IPS-18c (cell line): ENCODE data around the gene KRTAP27-1.

ENCODE experiments used
- H3K4me3 ChIP-seq: 2 replicates; pipeline ENCODE4 v1.7.0; 2013; ENCODE audit warnings: low read depth, mild to moderate bottlenecking, low read length, moderate library complexity; ENCODE audit not compliant: insufficient read depth
- H3K9me3 ChIP-seq: one replicate; pipeline ENCODE4 v1.6.1; 2013; ENCODE audit warnings: mild to moderate bottlenecking, low read length, moderate library complexity; ENCODE audit not compliant: control insufficient read depth, insufficient read depth

KRTAP27-1 gene

GRCh38 chr21:30337276-30337744, at the start of gene KRTAP27-1:
KRTAP27-1 (minus strand) TSS chr21:30337694; CDS start chr21:30337668, 26 bp downstream.
- H3K4me3 ChIP-seq: no peak within 1 kb of the TSS
- no peaks in the 10 kb centered on the region for H3K9me3 ChIP-seq

GRCh38 chr21:30382201-30382600, 44.7 kb upstream of the KRTAP27-1 start:
- Histone ChIP-seq H3K9me3 (no peaks in the 10 kb centered on the region), H3K4me3 (no peak overlapping the region)

GRCh38 chr21:30372139-30372770, 34.8 kb upstream of the KRTAP27-1 start, which contains the start of gene KRTAP13-2:
KRTAP13-2 (minus strand) TSS chr21:30372271; CDS start chr21:30372213, 58 bp downstream.
- no peaks in the 10 kb centered on the region for H3K9me3 ChIP-seq
- H3K4me3 ChIP-seq: no peak within 1 kb of the TSS

GRCh38 chr21:30355906-30356305, 18.4 kb upstream of the KRTAP27-1 start:
- no peaks in the 10 kb centered on the region for H3K9me3 ChIP-seq
- H3K4me3 ChIP-seq: no peak overlapping the region

GRCh38 chr21:30354308-30355005, 17.0 kb upstream of the KRTAP27-1 start:
- Histone ChIP-seq H3K4me3 (no peak overlapping the region), H3K9me3 (no peaks in the 10 kb centered on the region)

- H3K4me3 ChIP-seq: no peak overlapping the region
- no peaks in the 10 kb centered on the region for H3K9me3 ChIP-seq
Observed at GRCh38 chr21:30351534-30351933, 14.0 kb upstream of the KRTAP27-1 start.

- Histone ChIP-seq H3K4me3 (no peak overlapping the region), H3K9me3 (no peaks in the 10 kb centered on the region)
Observed at GRCh38 chr21:30349572-30349971, 12.1 kb upstream of the KRTAP27-1 start.

GRCh38 chr21:30348506-30348905, 11.0 kb upstream of the KRTAP27-1 start, which contains the start of gene KRTAP23-1:
KRTAP23-1 (minus strand) TSS chr21:30348606; CDS start chr21:30348606, 0 bp downstream.
- no peak within 1 kb of the TSS for H3K4me3 ChIP-seq
- H3K9me3 ChIP-seq: no peaks in the 10 kb centered on the region

- H3K9me3 ChIP-seq: no peaks in the 10 kb centered on the region
- no peak overlapping the region for H3K4me3 ChIP-seq
Observed at GRCh38 chr21:30345014-30345413, 7.5 kb upstream of the KRTAP27-1 start.

- Histone ChIP-seq H3K9me3 (no peaks in the 10 kb centered on the region), H3K4me3 (no peak overlapping the region)
Observed at GRCh38 chr21:30340714-30341573, 3.5 kb upstream of the KRTAP27-1 start.

- Histone ChIP-seq H3K4me3 (no peak overlapping the region), H3K9me3 (no peaks in the 10 kb centered on the region)
Observed at GRCh38 chr21:30338717-30339116, 1.2 kb upstream of the KRTAP27-1 start.

- Histone ChIP-seq H3K4me3 (no peak overlapping the region), H3K9me3 (no peaks in the 10 kb centered on the region)
Observed at GRCh38 chr21:30337772-30338171, 278 bp upstream of the KRTAP27-1 start.

- Histone ChIP-seq H3K4me3 (no peak overlapping the region), H3K9me3 (no peaks in the 10 kb centered on the region)
Observed at GRCh38 chr21:30336596-30336995, 898 bp downstream of the KRTAP27-1 start.

- H3K9me3 ChIP-seq: no peaks in the 10 kb centered on the region
- H3K4me3 ChIP-seq: no peak overlapping the region
Observed at GRCh38 chr21:30333736-30334135, 3.8 kb downstream of the KRTAP27-1 start.

- H3K9me3 ChIP-seq: no peaks in the 10 kb centered on the region
Observed at GRCh38 chr21:30332681-30333080, 4.8 kb downstream of the KRTAP27-1 start.

GRCh38 chr21:30329203-30329875, 8.2 kb downstream of the KRTAP27-1 start:
- Histone ChIP-seq H3K9me3 (peaks cover 2% of the 10 kb centered on the region), H3K4me3 (no peak overlapping the region)

More at GRCh38 chr21:30332681-30333080, 4.8 kb downstream of the KRTAP27-1 start:
- no peak overlapping the region for H3K4me3 ChIP-seq

- peaks cover 2% of the 10 kb centered on the region for H3K9me3 ChIP-seq
- H3K4me3 ChIP-seq: no peak overlapping the region
Observed at GRCh38 chr21:30326390-30326789, 11.1 kb downstream of the KRTAP27-1 start.
